ENCODE results near the gene GNPNAT1. TPM values are rescaled to one million over a fixed set of nuclear protein-coding genes. Genes with fewer than 3 reads are reported as not detected.
"Not testable (repeated sequence)": the region's sequence is repeated elsewhere in the genome, so short reads cannot be mapped to it uniquely, and the experiment has no call there.

The GNPNAT1 gene
- total RNA-seq, 2 experiments from 2014 or later = 31.1 to 33.6 TPM

DNA sequence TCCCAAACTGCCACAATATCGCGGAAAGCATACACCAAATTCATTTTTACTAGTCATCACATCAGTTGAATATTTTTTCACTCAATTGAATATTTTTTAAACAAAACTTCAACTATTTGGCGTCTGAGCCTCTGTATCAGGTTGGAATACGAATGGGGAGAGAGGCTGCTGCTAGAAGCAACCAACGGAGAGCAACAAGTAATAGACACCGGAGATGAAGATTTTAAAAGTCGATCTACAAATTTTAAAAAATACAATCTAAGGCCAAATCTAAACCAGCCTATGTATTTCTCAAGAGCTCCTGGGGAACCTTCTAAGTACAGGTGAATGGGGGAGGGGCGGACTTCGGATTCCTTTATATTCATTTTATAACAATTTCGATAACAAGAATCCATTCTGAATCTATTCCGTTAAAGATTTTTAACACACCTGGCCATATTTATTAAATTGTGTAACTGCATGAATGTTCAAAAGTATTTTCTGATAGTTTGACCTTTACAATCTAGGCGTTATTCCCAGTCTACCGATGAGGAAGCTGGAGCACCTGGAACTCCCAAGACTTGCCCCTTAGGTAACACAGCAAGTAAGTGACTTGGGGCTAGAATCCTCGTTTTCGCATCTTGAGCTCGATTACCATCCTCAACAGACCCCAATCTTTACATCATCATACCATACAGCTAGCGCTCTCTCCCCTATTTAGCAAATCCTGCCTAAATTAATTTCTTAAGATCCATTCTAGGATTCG lies 1.2 kb downstream of the GNPNAT1 start:
- peak overlapping the region; percentile 95 for H3K4me3 Mint-ChIP-seq
- intact Hi-C loops (cut with DNase I, micrococcal nuclease) = loop anchor here (2.0 to 10.0 kb wide), 4 partner anchors 47 to 427 kb away; partner anchors contain the start of genes DDHD1 (in 1 of the 2) and PSMC6 (in 1 of the 2)
- POLR2A ChIA-PET = interaction anchor here (0.6 kb wide), 1 partner anchor 31 kb away, joined by 3 read pairs; no protein-coding TSS in a partner anchor
- peak overlapping the region; percentile 80 for H3K27ac Mint-ChIP-seq
- CTCF ChIA-PET = interaction anchor here (0.6 to 1.6 kb wide), 4 partner anchors 8 to 238 kb away, joined by 3 to 6 read pairs (median 4); no protein-coding TSS in a partner anchor
- H3K27me3 Mint-ChIP-seq = no peaks in the 10 kb centered on the region
- no peak for ATAC-seq
- peaks cover 6% of the 10 kb centered on the region for H3K36me3 Mint-ChIP-seq (ENCODE audit: low read depth)
- DNase-seq = no peak
- H3K9me3 Mint-ChIP-seq (ENCODE audit: low read depth) = no peaks in the 10 kb centered on the region
- H3K4me1 Mint-ChIP-seq = peaks cover 33% of the 10 kb centered on the region

DNA sequence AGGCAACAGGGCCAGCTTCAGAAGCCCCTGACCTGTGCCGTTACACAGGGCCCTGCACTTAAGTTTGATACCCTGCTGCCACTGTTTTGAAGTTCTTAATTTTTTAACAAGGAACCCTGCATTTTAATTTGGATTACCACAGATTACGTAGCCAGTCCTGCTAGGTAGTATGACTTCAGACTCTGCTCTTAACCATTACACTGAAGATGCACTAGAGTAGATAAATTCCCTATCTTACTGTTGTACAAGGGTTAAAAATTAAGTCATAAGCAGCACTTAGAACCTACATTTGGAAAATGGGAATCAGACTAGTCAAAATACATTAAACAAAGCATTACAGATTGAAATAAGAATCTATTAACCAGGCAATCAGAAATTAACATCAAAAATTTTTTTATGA lies 2.3 kb downstream of the GNPNAT1 start:
- peak overlapping the region; percentile 53 for H3K4me3 Mint-ChIP-seq
- peaks cover 6% of the 10 kb centered on the region for H3K36me3 Mint-ChIP-seq (ENCODE audit: low read depth)
- intact Hi-C loops (cut with DNase I, micrococcal nuclease) = no loop called here
- H3K27me3 Mint-ChIP-seq = no peaks in the 10 kb centered on the region
- ChIA-PET CTCF (interaction anchor here (1.6 kb wide), 1 partner anchor 237 kb away, joined by 3 read pairs; no protein-coding TSS in a partner anchor), POLR2A (no interaction called here)
- no peaks in the 10 kb centered on the region for H3K9me3 Mint-ChIP-seq (ENCODE audit: low read depth)
- no peak overlapping the region for H3K27ac Mint-ChIP-seq
- H3K4me1 Mint-ChIP-seq = peaks cover 33% of the 10 kb centered on the region
- no peak for ATAC-seq
- no peak for DNase-seq

DNA sequence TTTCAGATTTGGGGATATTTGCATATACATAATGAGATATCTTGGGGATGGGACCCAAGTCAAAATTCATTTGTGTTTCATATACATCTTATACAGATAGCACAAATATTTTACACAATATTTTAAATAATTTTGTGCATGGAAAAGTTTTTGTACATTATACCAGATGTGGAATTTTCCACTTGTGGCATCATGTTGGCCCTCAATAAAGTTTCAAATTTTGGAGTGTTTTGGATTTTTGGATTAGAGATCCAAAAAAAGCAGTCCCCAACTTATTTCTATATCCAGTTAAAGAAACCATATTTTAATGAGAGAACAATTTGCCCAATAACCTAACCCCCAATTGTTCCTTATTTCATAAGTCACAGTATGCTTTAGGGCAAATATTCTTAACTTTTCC lies 4.5 kb downstream of the GNPNAT1 start:
- H3K36me3 Mint-ChIP-seq (ENCODE audit: low read depth) = peaks cover 6% of the 10 kb centered on the region
- no peak overlapping the region for H3K27ac Mint-ChIP-seq
- peaks cover 26% of the 10 kb centered on the region for H3K4me1 Mint-ChIP-seq
- DNase-seq = no peak
- no peaks in the 10 kb centered on the region for H3K9me3 Mint-ChIP-seq (ENCODE audit: low read depth)
- CTCF ChIA-PET = interaction anchor here (1.0 to 1.1 kb wide), 2 partner anchors 13 to 270 kb away, joined by 3 read pairs; no protein-coding TSS in a partner anchor
- H3K27me3 Mint-ChIP-seq = no peaks in the 10 kb centered on the region
- POLR2A ChIA-PET = interaction anchor here (0.6 kb wide), 1 partner anchor 111 kb away, joined by 3 read pairs; no protein-coding TSS in a partner anchor
- no peak overlapping the region for H3K4me3 Mint-ChIP-seq
- intact Hi-C loops (cut with DNase I, micrococcal nuclease) = no loop called here
- no peak for ATAC-seq

DNA sequence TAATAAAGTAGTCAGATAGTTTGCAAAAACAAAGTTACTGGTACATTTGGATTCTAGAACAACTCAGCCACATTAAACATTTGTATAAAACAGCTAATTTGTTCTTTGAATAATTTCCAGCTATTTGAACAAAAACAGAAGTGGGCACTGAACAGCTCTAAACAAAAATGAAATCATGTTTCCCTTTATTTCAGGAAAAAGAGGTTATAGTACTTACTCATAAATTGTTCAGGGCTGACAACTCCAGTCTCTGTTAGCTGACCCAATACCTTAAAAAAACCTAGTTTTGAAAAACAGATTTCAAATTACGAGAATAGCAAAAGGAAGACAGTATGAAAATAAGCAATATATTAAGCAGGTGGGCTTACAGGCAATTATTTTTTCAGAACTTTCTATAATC lies 8.2 kb downstream of the GNPNAT1 start:
- Mint-ChIP-seq H3K4me1 (peaks cover 5% of the 10 kb centered on the region), H3K27ac (no peak overlapping the region), H3K9me3 (ENCODE audit: low read depth) (no peaks in the 10 kb centered on the region), H3K27me3 (no peaks in the 10 kb centered on the region), H3K4me3 (no peak overlapping the region), H3K36me3 (ENCODE audit: low read depth) (peaks cover 2% of the 10 kb centered on the region)
- intact Hi-C loops (cut with DNase I, micrococcal nuclease) = no loop called here
- ChIA-PET CTCF (interaction anchor here (1.0 to 1.1 kb wide), 2 partner anchors 8 to 37 kb away, joined by 3 read pairs; no protein-coding TSS in a partner anchor), POLR2A (no interaction called here)
- ATAC-seq (no peak), DNase-seq (no peak)

DNA sequence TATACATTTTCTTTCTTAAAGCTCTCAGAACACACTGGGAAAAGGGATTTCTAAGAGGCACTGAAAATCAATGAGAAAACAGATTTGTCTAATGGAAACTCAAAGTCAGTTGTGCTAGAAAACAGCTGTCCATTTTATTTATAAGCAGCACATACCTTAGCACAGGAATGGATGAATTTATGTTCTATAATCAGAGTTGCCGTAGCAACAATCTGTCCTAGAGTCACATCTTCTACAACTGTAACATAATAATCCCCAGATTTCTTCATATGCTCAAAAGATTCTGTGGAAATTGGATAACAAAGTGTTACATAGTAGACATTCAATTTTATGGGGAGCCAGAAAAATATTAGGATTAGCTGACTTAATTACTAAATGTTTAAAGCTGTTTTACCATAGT lies 9.8 kb downstream of the GNPNAT1 start:
- peaks cover 5% of the 10 kb centered on the region for H3K36me3 Mint-ChIP-seq (ENCODE audit: low read depth)
- ChIA-PET CTCF (interaction anchor here (2.0 kb wide), 1 partner anchor 9 kb away, joined by 6 read pairs; no protein-coding TSS in a partner anchor), POLR2A (no interaction called here)
- no peak overlapping the region for H3K27ac Mint-ChIP-seq
- intact Hi-C loops (cut with DNase I, micrococcal nuclease) = no loop called here
- H3K27me3 Mint-ChIP-seq = no peaks in the 10 kb centered on the region
- H3K4me1 Mint-ChIP-seq = no peaks in the 10 kb centered on the region
- DNase-seq (no peak), ATAC-seq (no peak)
- H3K9me3 Mint-ChIP-seq (ENCODE audit: low read depth) = no peaks in the 10 kb centered on the region
- H3K4me3 Mint-ChIP-seq = no peak overlapping the region

DNA sequence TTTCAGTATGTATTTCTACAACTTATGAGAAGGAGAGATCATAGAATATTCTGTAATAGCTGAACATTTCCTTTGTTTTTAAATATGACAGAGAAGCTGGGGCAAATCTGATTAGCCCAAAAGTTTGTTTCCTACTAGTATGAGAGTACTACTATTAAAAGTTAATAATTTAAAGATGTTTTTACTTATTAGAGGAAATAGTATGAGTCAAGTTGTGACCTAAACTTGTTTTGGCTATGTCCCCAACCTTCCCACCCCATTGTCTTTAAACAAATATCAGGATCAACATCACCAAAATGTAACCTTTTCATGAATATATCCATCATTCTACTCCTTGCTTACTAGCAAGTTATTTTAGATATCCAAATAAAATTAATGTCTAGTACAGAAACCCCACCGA lies 10.5 kb downstream of the GNPNAT1 start:
- H3K9me3 Mint-ChIP-seq (ENCODE audit: low read depth) = no peaks in the 10 kb centered on the region
- ChIA-PET CTCF (interaction anchor here (2.0 kb wide), 1 partner anchor 9 kb away, joined by 6 read pairs; no protein-coding TSS in a partner anchor), POLR2A (no interaction called here)
- H3K27ac Mint-ChIP-seq = no peak overlapping the region
- peaks cover 4% of the 10 kb centered on the region for H3K36me3 Mint-ChIP-seq (ENCODE audit: low read depth)
- intact Hi-C loops (cut with DNase I, micrococcal nuclease) = no loop called here
- no peaks in the 10 kb centered on the region for H3K4me1 Mint-ChIP-seq
- no peaks in the 10 kb centered on the region for H3K27me3 Mint-ChIP-seq
- no peak overlapping the region for H3K4me3 Mint-ChIP-seq
- ATAC-seq = no peak
- DNase-seq = no peak

DNA sequence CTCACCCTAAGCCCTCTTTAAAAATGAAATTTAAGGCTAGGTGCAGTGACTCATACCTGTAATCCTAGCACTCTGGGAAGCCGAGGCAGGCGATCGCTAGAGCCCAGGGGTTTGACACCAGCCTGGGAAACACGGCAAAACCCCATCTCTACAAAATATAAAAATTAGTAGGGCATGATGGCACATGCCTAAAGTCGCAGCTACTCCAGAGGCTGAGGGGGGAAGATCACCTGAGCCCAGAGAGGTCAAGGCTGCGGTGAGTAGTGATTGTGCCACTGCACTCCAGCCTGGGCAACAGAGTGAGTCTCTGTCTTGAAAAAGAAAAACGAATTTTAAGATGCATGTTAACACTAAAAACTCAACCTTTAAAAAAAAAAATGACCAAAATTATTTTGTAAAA lies 12.7 kb downstream of the GNPNAT1 start:
- H3K9me3 Mint-ChIP-seq (ENCODE audit: low read depth) = no peaks in the 10 kb centered on the region
- no peak for DNase-seq
- H3K27ac Mint-ChIP-seq = no peak overlapping the region
- CTCF ChIA-PET = interaction anchor here (1.0 kb wide), 1 partner anchor 1496 kb away, joined by 3 read pairs; no protein-coding TSS in a partner anchor
- no peaks in the 10 kb centered on the region for H3K4me1 Mint-ChIP-seq
- no peak overlapping the region for H3K4me3 Mint-ChIP-seq
- ATAC-seq = no peak
- no peaks in the 10 kb centered on the region for H3K27me3 Mint-ChIP-seq
- POLR2A ChIA-PET = no interaction called here
- intact Hi-C loops (cut with DNase I, micrococcal nuclease) = no loop called here
- peaks cover 9% of the 10 kb centered on the region for H3K36me3 Mint-ChIP-seq (ENCODE audit: low read depth)

DNA sequence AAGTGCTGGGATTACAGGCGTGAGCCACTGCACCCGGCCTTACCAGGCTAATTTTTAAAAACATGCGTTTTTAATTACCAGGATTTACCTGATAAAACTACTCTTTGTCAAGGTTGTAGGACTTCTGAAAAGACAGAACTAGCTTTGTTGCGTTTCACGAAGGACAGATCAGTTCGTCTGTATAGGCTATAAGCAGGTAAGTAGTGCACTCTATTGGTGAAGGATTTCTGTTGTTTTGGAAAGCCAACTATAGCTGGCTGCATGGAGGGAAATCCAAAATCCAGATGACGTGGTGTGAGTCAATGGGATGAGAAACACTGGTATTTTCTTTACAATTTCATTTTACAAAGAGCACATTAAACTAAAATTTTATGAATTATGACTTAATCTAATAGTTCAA lies 14.6 kb downstream of the GNPNAT1 start:
- POLR2A ChIA-PET = no interaction called here
- CTCF ChIA-PET = interaction anchor here (0.7 to 1.1 kb wide), 2 partner anchors 9 to 55 kb away, joined by 3 read pairs; no protein-coding TSS in a partner anchor
- Mint-ChIP-seq H3K4me1 (no peaks in the 10 kb centered on the region), H3K4me3 (no peak overlapping the region), H3K27ac (no peak overlapping the region), H3K36me3 (ENCODE audit: low read depth) (peaks cover 14% of the 10 kb centered on the region), H3K27me3 (no peaks in the 10 kb centered on the region), H3K9me3 (ENCODE audit: low read depth) (no peaks in the 10 kb centered on the region)
- intact Hi-C loops (cut with DNase I, micrococcal nuclease) = no loop called here
- ATAC-seq (no peak), DNase-seq (no peak)

DNA sequence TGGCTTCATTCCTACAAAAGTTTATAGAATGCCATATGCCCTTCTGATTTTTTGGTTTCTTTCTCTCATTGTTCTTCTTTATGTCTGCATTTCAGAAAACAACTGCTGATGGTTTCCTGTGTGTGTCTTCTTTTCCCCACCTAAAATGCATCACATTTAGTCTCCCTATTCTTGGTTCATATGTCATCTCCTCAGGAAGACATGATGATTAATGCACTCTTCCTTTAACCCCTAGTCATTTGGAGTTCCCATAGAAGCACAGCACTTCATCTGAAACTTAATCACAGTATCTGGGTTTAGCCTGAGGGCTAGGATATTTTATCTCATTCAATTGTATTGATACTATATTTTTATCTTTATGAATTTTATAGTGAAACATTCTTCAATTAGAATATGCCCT lies 21.5 kb downstream of the GNPNAT1 start:
- ChIA-PET CTCF (no interaction called here), POLR2A (no interaction called here)
- DNase-seq (no peak), ATAC-seq (peak; percentile 19)
- H3K27ac Mint-ChIP-seq = peak overlapping the region; percentile 73
- intact Hi-C loops (cut with DNase I, micrococcal nuclease) = no loop called here
- H3K4me1 Mint-ChIP-seq = peaks cover 13% of the 10 kb centered on the region
- no peaks in the 10 kb centered on the region for H3K27me3 Mint-ChIP-seq
- H3K4me3 Mint-ChIP-seq = no peak overlapping the region
- H3K36me3 Mint-ChIP-seq (ENCODE audit: low read depth) = peaks cover 28% of the 10 kb centered on the region
- no peaks in the 10 kb centered on the region for H3K9me3 Mint-ChIP-seq (ENCODE audit: low read depth)

DNA sequence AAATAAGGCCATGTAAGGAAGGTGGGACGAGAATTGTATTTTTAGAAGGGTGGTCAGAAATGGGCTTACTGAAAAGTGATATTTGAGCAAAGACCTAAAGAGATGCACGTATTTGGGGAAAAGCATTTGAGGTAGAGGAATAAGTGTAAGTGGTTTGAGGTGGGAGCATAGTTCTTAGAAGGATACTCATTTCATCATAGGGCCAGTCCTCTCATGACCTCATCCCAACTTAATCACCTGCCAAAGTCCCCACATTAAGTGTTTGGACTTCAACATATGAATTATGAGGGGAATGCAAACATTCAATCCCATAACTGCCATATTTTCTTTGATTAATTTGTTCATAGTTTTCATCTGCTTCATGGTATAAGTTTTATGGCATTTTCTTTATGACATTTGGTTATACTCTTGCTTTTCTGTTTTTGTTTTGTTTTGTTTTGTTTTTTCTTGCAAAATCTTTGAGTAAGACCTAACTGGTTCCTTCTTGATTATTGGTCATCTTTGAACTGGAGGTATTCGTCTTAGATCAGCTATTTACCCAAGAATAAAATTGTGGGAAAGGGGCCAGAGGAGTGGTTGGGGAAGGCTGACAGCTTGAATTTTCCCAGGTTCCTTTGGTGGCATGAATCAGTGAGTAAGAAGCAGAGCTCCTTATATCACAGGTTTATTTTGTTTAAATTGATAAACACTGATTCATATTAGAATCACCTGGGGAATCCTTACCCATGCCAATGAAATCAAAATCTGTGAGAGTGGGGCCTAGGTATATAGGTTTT lies 24.2 kb downstream of the GNPNAT1 start:
- H3K4me3 Mint-ChIP-seq = no peak overlapping the region
- DNase-seq = no peak
- intact Hi-C loops (cut with DNase I, micrococcal nuclease) = no loop called here
- CTCF ChIA-PET = interaction anchor here (0.6 to 0.8 kb wide), 2 partner anchors 25 to 1046 kb away, joined by 3 to 4 read pairs; no protein-coding TSS in a partner anchor
- peaks cover 36% of the 10 kb centered on the region for H3K36me3 Mint-ChIP-seq (ENCODE audit: low read depth)
- no peaks in the 10 kb centered on the region for H3K9me3 Mint-ChIP-seq (ENCODE audit: low read depth)
- no peak overlapping the region for H3K27ac Mint-ChIP-seq
- H3K27me3 Mint-ChIP-seq = no peaks in the 10 kb centered on the region
- no peak for ATAC-seq
- H3K4me1 Mint-ChIP-seq = peaks cover 29% of the 10 kb centered on the region
- POLR2A ChIA-PET = no interaction called here

DNA sequence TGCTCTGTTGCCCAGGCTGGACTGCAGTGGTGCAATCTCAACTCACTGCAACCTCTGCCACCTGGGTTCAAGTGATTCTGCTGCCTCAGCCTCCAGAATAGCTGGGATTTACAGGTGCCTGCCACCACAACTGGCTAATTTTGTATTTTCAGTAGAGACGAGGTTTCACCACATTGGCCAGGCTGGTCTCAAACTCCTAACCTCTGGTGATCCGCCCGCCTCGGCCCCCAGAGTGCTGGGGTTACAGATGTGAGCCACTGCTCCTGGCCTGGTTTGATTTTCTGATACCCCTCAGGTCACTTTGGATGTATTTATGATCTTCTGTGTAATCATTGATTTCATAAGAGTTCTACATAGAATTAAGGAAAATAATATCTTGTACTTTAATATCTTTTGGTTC lies 28.5 kb downstream of the GNPNAT1 start:
- H3K27ac Mint-ChIP-seq; H3K4me3 Mint-ChIP-seq; CTCF ChIA-PET; ATAC-seq; POLR2A ChIA-PET; intact Hi-C loops (cut with DNase I, micrococcal nuclease); DNase-seq; H3K9me3 Mint-ChIP-seq (ENCODE audit: low read depth); H3K27me3 Mint-ChIP-seq: not testable (repeated sequence)
- Mint-ChIP-seq H3K4me1 (peaks cover 21% of the 10 kb centered on the region), H3K36me3 (ENCODE audit: low read depth) (peaks cover 32% of the 10 kb centered on the region)

Measured in activated CD4-positive, alpha-beta T cell treated with anti-CD3 and anti-CD28 coated beads for 36 hours (primary cell).